PC-3 (cell line): ENCODE results near the gene EPB41. TPM values are rescaled to one million over a fixed set of nuclear protein-coding genes. Genes with fewer than 3 reads are reported as not detected.
A peak's percentile ranks its signal among the peaks of the same experiment; 100 is the strongest.

ENCODE experiments used
- ATAC-seq: fragments of 200-7000 bp; cut with Tn5 transposase; 2 replicates; pipeline ENCODE4 v1.9.1; 2020; ENCODE audit warnings: mild to moderate bottlenecking, moderate library complexity
- BruUV-seq: library from RNA; stranded (reverse); fragments of 400-500 nt; replicated peaks from 2 replicates; lab custom pipeline; 2021; lab: Mats Ljungman, UMichigan
- CTCF ChIA-PET: fragments of 300-600 bp; sonication (Branson Sonifier 250); formaldehyde crosslinking; loops from one replicate; lab custom pipeline; 2022; ENCODE audit warnings: antibody characterized with exemption; lab: Charles Lee
- POLR2A ChIA-PET: fragments of 300-600 bp; sonication (Branson Sonifier 250); formaldehyde crosslinking; loops from one replicate; lab custom pipeline; 2022; ENCODE audit warnings: antibody characterized with exemption; ENCODE audit not compliant: unreplicated experiment; lab: Charles Lee
- DNase-seq: peaks from one replicate; pipeline ENCODE4 v3.0.0-alpha.2; 2015
- H2AFZ ChIP-seq: fragments of 300-600 bp; sonication (generic); 2 replicates; pipeline ENCODE4 v1.6.0; 2016; ENCODE audit warnings: antibody characterized with exemption, low read length
- H3F3A ChIP-seq: fragments of 300-600 bp; sonication (generic); one replicate; pipeline ENCODE4 v1.6.0; 2017; ENCODE audit warnings: antibody characterized with exemption, low read length, control low read depth, mild to moderate bottlenecking; ENCODE audit not compliant: unreplicated experiment
- H3K27ac ChIP-seq: fragments of 300-600 bp; sonication (generic); 2 replicates; pipeline ENCODE4 v1.5.1; 2016; ENCODE audit warnings: mild to moderate bottlenecking, low read length
- H3K27me3 ChIP-seq: fragments of 300-600 bp; sonication (generic); 2 replicates; pipeline ENCODE4 v1.6.1; 2016; ENCODE audit warnings: low read length, mixed read lengths
- H3K36me3 ChIP-seq: fragments of 300-600 bp; sonication (generic); 2 replicates; pipeline ENCODE4 v1.6.1; 2016; ENCODE audit warnings: low read depth, mixed run types, low read length, mixed read lengths
- H3K4me1 ChIP-seq: fragments of 300-600 bp; sonication (generic); 2 replicates; pipeline ENCODE4 v1.5.1; 2016; ENCODE audit warnings: low read length; ENCODE audit not compliant: insufficient read depth
- H3K4me2 ChIP-seq: fragments of 300-600 bp; sonication (generic); 2 replicates; pipeline ENCODE4 v1.6.0; 2016; ENCODE audit warnings: low read length
- H3K4me3 ChIP-seq: fragments of 300-600 bp; sonication (generic); 2 replicates; pipeline ENCODE4 v1.5.1; 2016; ENCODE audit warnings: mild to moderate bottlenecking, low read length, mixed read lengths
- H3K79me2 ChIP-seq: fragments of 300-600 bp; sonication (generic); 2 replicates; pipeline ENCODE4 v1.6.1; 2017; ENCODE audit warnings: low read length, mixed read lengths
- H3K9ac ChIP-seq: fragments of 300-600 bp; sonication (generic); 2 replicates; pipeline ENCODE4 v1.6.0; 2016; ENCODE audit warnings: mild to moderate bottlenecking, low read length
- H3K9me2 ChIP-seq: fragments of 300-600 bp; sonication (generic); replicated peaks from 2 replicates; pipeline ENCODE4 v1.6.1; 2016; ENCODE audit warnings: mixed run types, low read length, mixed read lengths
- H3K9me3 ChIP-seq: fragments of 300-600 bp; sonication (generic); 2 replicates; pipeline ENCODE4 v1.6.1; 2016; ENCODE audit warnings: low read length, mixed read lengths
- H4K20me1 ChIP-seq: fragments of 300-600 bp; sonication (generic); 2 replicates; pipeline ENCODE4 v1.6.1; 2016; ENCODE audit warnings: low read length, mixed read lengths
- EZH2 ChIP-seq: fragments of 300-600 bp; sonication (generic); IDR thresholded peaks from one replicate; pipeline ENCODE4 v1.6.1; 2017; ENCODE audit warnings: antibody characterized with exemption, mild to moderate bottlenecking, low read length; ENCODE audit not compliant: unreplicated experiment
- EZH2phosphoT487 ChIP-seq: fragments of 300-600 bp; sonication (generic); IDR thresholded peaks from 2 replicates; pipeline ENCODE4 v1.6.1; 2018; ENCODE audit warnings: mild to moderate bottlenecking, antibody characterized with exemption, low read length, borderline replicate concordance
- intact Hi-C: fragments of 100-400 bp; cut with micrococcal nuclease; formaldehyde crosslinking; loops from 2 replicates; pipeline ENCODE4 v1.9.0; 2023
- total RNA-seq: library from RNA; depleted of rRNA; stranded (reverse); fragments of >200 nt; gene quantifications from 2 replicates; pipeline ENCODE4 v1.2.3, GENCODE V29; 2014
- TF ChIP-seq, protein P1 (sequence below): fragments of 300-600 bp; sonication (generic); conservative IDR thresholded peaks from 2 replicates; pipeline ENCODE4 v1.5.1; 2017; ENCODE audit warnings: antibody characterized with exemption, low read depth, mild to moderate bottlenecking, low read length

EPB41 gene
- total RNA-seq, 1 experiment from 2014 or later = 44.9 TPM

GRCh38 chr1:28983091-28983490, 68.7 kb downstream of the EPB41 start:
- no peak overlapping the region for H3K9ac ChIP-seq
- H3K9me3 ChIP-seq = no peaks in the 10 kb centered on the region
- H3K36me3 ChIP-seq = no peaks in the 10 kb centered on the region
- ATAC-seq (no peak), DNase-seq (no peak)
- H3K4me2 ChIP-seq = no peak overlapping the region
- no peaks in the 10 kb centered on the region for H3K4me1 ChIP-seq
- no peaks in the 10 kb centered on the region for H3F3A ChIP-seq
- H3K9me2 ChIP-seq = no peaks in the 10 kb centered on the region
- ChIA-PET CTCF (no interaction called here), POLR2A (no interaction called here)
- TF ChIP-seq, protein P1, sequence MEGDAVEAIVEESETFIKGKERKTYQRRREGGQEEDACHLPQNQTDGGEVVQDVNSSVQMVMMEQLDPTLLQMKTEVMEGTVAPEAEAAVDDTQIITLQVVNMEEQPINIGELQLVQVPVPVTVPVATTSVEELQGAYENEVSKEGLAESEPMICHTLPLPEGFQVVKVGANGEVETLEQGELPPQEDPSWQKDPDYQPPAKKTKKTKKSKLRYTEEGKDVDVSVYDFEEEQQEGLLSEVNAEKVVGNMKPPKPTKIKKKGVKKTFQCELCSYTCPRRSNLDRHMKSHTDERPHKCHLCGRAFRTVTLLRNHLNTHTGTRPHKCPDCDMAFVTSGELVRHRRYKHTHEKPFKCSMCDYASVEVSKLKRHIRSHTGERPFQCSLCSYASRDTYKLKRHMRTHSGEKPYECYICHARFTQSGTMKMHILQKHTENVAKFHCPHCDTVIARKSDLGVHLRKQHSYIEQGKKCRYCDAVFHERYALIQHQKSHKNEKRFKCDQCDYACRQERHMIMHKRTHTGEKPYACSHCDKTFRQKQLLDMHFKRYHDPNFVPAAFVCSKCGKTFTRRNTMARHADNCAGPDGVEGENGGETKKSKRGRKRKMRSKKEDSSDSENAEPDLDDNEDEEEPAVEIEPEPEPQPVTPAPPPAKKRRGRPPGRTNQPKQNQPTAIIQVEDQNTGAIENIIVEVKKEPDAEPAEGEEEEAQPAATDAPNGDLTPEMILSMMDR = no peak
- no peak for TF ChIP-seq EZH2
- no peak for TF ChIP-seq EZH2phosphoT487
- no peaks in the 10 kb centered on the region for H3K27me3 ChIP-seq
- no peaks in the 10 kb centered on the region for H3K79me2 ChIP-seq
- H2AFZ ChIP-seq = no peak overlapping the region
- no peak overlapping the region for H3K27ac ChIP-seq
- no TSS peak for BruUV-seq
- no peaks in the 10 kb centered on the region for H4K20me1 ChIP-seq
- H3K4me3 ChIP-seq = no peak overlapping the region
- intact Hi-C loops = no loop called here

DNA sequence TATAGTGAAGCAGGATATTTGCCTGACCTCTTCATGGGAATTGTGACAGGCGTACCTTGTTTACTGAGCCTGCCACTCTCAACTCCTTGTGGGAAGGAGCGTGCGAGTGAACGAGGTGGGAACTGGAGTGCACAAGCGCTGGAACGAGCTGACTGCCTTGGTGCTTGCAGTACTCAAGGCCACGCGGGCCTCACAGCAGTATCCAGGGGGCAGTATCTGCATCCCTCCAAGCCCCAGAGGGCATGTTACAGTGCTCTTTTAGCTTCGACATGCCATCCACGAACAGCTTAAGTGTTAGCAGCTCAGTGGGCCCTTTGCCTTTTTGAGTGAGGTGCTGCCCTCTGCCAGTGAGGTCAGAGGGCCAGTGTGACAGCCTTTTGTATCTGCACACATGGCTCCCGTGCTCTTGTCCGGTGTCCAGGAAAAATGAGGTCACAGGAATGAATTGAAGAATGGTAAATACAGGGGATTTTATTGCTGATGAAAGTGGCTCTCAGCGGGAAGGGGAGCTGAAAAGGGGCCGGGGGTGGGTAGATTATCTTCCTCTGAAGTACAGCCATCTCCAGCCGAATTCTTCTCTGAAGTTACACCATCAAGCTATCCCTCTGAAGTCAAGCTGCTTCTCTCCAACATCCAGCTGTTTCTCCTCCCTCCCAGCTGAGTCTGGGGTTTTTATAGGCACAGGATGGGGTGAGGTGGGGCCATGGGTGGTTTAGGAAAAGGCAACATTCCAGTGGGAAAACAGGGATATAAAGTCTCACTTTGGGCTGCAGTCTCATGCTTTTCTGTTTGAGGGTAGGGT, 69.3 kb downstream of the EPB41 start:
- H3K36me3 ChIP-seq = no peaks in the 10 kb centered on the region
- H3K9me2 ChIP-seq = no peaks in the 10 kb centered on the region
- H3K4me1 ChIP-seq = no peaks in the 10 kb centered on the region
- H2AFZ ChIP-seq = no peak overlapping the region
- H3K79me2 ChIP-seq = no peaks in the 10 kb centered on the region
- intact Hi-C loops = no loop called here
- no peaks in the 10 kb centered on the region for H3K27me3 ChIP-seq
- no peak for DNase-seq
- no peaks in the 10 kb centered on the region for H4K20me1 ChIP-seq
- H3F3A ChIP-seq = no peaks in the 10 kb centered on the region
- BruUV-seq = no TSS peak
- no peak for ATAC-seq
- POLR2A ChIA-PET = interaction anchor here (0.6 kb wide), 1 partner anchor 41 kb away, joined by 3 read pairs; no protein-coding TSS in a partner anchor
- TF ChIP-seq, protein P1 = 0 out of 2 replicates have a peak, but pooled peaks have one; percentile 21
- no peak for TF ChIP-seq EZH2phosphoT487
- no peak overlapping the region for H3K4me3 ChIP-seq
- CTCF ChIA-PET = no interaction called here
- no peak overlapping the region for H3K4me2 ChIP-seq
- H3K9ac ChIP-seq = no peak overlapping the region
- no peaks in the 10 kb centered on the region for H3K9me3 ChIP-seq
- no peak overlapping the region for H3K27ac ChIP-seq

GRCh38 chr1:28984311-28984684, 69.9 kb downstream of the EPB41 start:
- ATAC-seq (no peak), DNase-seq (no peak)
- Histone ChIP-seq H3K9me3 (no peaks in the 10 kb centered on the region), H2AFZ (no peak overlapping the region), H4K20me1 (no peaks in the 10 kb centered on the region), H3K9me2 (no peaks in the 10 kb centered on the region), H3K79me2 (no peaks in the 10 kb centered on the region), H3K36me3 (no peaks in the 10 kb centered on the region), H3K9ac (no peak overlapping the region), H3F3A (no peaks in the 10 kb centered on the region), H3K4me1 (no peaks in the 10 kb centered on the region), H3K27me3 (no peaks in the 10 kb centered on the region), H3K4me3 (no peak overlapping the region), H3K4me2 (no peak overlapping the region), H3K27ac (no peak overlapping the region)
- TF ChIP-seq, protein P1 = no peak
- TF ChIP-seq EZH2 (no peak), EZH2phosphoT487 (no peak)
- ChIA-PET CTCF (no interaction called here), POLR2A (interaction anchor here (0.6 kb wide), 1 partner anchor 41 kb away, joined by 3 read pairs; no protein-coding TSS in a partner anchor)
- intact Hi-C loops = no loop called here
- BruUV-seq = no TSS peak
